Fibroblast of skin of back (primary cell): ENCODE measurements around the gene MMAB.

Experiments used
- DNase-seq: peaks from one replicate; pipeline ENCODE4 v3.0.0-alpha.2; 2013

Gene MMAB

GRCh38 chr12:109582636-109583035, 9.3 kb upstream of the MMAB start:
- no peak for DNase-seq

- DNase-seq, result no peak
Observed at GRCh38 chr12:109581856-109582255, 8.6 kb upstream of the MMAB start.

GRCh38 chr12:109581334-109581691, 8.0 kb upstream of the MMAB start:
- DNase-seq, result no peak

GRCh38 chr12:109580684-109581333, 7.5 kb upstream of the MMAB start:
- no peak for DNase-seq

GRCh38 chr12:109580272-109580671, 7.0 kb upstream of the MMAB start:
- DNase-seq, result no peak

- no peak for DNase-seq
Observed at GRCh38 chr12:109579639-109580038, 6.3 kb upstream of the MMAB start.

GRCh38 chr12:109578330-109578927, 5.1 kb upstream of the MMAB start:
- no peak for DNase-seq

GRCh38 chr12:109577311-109577710, 4.0 kb upstream of the MMAB start:
- no peak for DNase-seq

- DNase-seq, result no peak
Observed at GRCh38 chr12:109575683-109576082, 2.4 kb upstream of the MMAB start.

GRCh38 chr12:109573914-109574244, 575 bp upstream of the MMAB start:
- DNase-seq, result no peak

GRCh38 chr12:109572506-109572845, 828 bp downstream of the MMAB start:
- DNase-seq, result no peak

- DNase-seq, result no peak
Observed at GRCh38 chr12:109571773-109572505, 1.4 kb downstream of the MMAB start.

GRCh38 chr12:109568486-109568885, 4.8 kb downstream of the MMAB start:
- DNase-seq, result no peak

- DNase-seq, result no peak
Observed at GRCh38 chr12:109567967-109568366, 5.3 kb downstream of the MMAB start.

- DNase-seq, result no peak
Observed at GRCh38 chr12:109567296-109567695, 6.0 kb downstream of the MMAB start.

GRCh38 chr12:109566424-109566823, 6.9 kb downstream of the MMAB start:
- no peak for DNase-seq

- DNase-seq, result no peak
Observed at GRCh38 chr12:109563291-109564284, 9.7 kb downstream of the MMAB start.

GRCh38 chr12:109562871-109563270, 10.4 kb downstream of the MMAB start:
- no peak for DNase-seq

GRCh38 chr12:109561711-109562030, 11.6 kb downstream of the MMAB start:
- no peak for DNase-seq

- DNase-seq, result no peak
Observed at GRCh38 chr12:109560867-109561710, 12.2 kb downstream of the MMAB start.

GRCh38 chr12:109559601-109560000, 13.7 kb downstream of the MMAB start:
- DNase-seq, result no peak

GRCh38 chr12:109559200-109559505, 14.2 kb downstream of the MMAB start:
- DNase-seq, result no peak
